HEK293T (cell line): Measurements from ENCODE around the gene ANTXR1.

Source experiments
- CTBP1 ChIP-seq: fragments of 450-650 bp; IDR thresholded peaks from 2 replicates; pipeline ENCODE4 v1.6.1; 2016; ENCODE audit warnings: borderline replicate concordance
- FOXM1 ChIP-seq: fragments of 450-650 bp; IDR thresholded peaks from 2 replicates; pipeline ENCODE4 v1.6.1; 2017; ENCODE audit warnings: mild to moderate bottlenecking, borderline replicate concordance
- HDGF ChIP-seq: fragments of 450-650 bp; IDR thresholded peaks from 2 replicates; pipeline ENCODE4 v1.6.1; 2017; ENCODE audit warnings: antibody characterized with exemption, borderline replicate concordance
- L3MBTL2 ChIP-seq: fragments of 450-650 bp; conservative IDR thresholded peaks from 2 replicates; pipeline ENCODE4 v1.6.1; 2016; ENCODE audit warnings: mild to moderate bottlenecking
- LEF1 ChIP-seq: fragments of 450-650 bp; IDR thresholded peaks from 2 replicates; pipeline ENCODE4 v1.6.1; 2017; ENCODE audit warnings: mild to moderate bottlenecking, borderline replicate concordance
- NFRKB ChIP-seq: fragments of 450-650 bp; IDR thresholded peaks from 2 replicates; pipeline ENCODE4 v1.6.1; 2016; ENCODE audit warnings: mild to moderate bottlenecking, moderate library complexity
- SP1 ChIP-seq: fragments of 450-650 bp; IDR thresholded peaks from 2 replicates; pipeline ENCODE4 v1.6.1; 2017
- SUZ12 ChIP-seq: fragments of 450-650 bp; IDR thresholded peaks from 2 replicates; pipeline ENCODE4 v1.6.1; 2016; ENCODE audit warnings: mild to moderate bottlenecking

- TF ChIP-seq SP1 (no peak), L3MBTL2 (no peak), FOXM1 (no peak), NFRKB (no peak), LEF1 (no peak), CTBP1 (no peak), HDGF (no peak), SUZ12 (no peak)
Observed at GRCh38 chr2:69156624-69157023, 143.6 kb downstream of the ANTXR1 start.
